ENCODE measurements around the gene PDZD4. TPM values are rescaled to one million over a fixed set of nuclear protein-coding genes. Genes with fewer than 3 reads are reported as not detected.

Gene PDZD4
- total and polyA plus RNA-seq, 2 experiments from 2014 or later: 0.50 to 5.8 TPM

DNA sequence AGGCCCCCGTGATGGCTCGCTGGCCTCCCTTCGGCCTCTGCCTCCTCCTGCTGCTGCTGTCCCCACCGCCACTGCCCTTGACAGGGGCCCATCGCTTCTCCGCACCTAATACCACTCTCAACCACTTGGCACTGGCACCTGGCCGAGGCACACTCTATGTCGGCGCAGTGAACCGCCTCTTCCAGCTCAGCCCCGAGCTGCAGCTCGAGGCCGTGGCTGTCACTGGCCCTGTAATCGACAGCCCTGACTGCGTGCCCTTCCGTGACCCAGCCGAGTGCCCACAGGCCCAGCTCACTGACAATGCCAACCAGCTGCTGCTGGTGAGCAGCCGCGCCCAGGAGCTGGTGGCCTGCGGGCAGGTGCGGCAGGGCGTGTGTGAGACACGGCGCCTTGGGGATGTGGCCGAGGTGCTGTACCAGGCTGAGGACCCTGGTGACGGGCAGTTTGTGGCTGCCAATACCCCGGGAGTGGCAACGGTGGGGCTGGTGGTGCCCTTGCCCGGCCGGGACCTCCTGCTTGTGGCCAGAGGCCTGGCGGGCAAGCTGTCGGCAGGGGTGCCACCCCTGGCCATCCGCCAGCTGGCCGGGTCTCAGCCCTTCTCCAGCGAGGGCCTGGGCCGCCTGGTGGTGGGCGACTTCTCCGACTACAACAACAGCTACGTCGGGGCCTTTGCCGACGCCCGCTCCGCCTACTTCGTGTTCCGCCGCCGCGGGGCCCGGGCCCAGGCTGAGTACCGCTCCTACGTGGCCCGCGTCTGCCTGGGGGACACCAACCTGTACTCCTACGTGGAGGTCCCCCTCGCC, 63.3 kb downstream of the PDZD4 start:
- H3K4me1 ChIP-seq (ENCODE audit: low read depth): peaks cover 5% of the 10 kb centered on the region
- TF ChIP-seq CTCF (IDR thresholded peaks at IDR 0.05; ENCODE audit: low read depth, low read length): no peak
- no peak overlapping the region for H3K27ac ChIP-seq
- no peaks in the 10 kb centered on the region for H3K36me3 ChIP-seq
- no peak for DNase-seq (ENCODE audit: low read depth in 1 of 2, low spot score in 1 of 2)
- no peaks in the 10 kb centered on the region for H3K27me3 ChIP-seq
- no peaks in the 10 kb centered on the region for H3K9me3 ChIP-seq (ENCODE audit: low read depth)
- H3K4me3 ChIP-seq: no peak overlapping the region

- peaks cover 5% of the 10 kb centered on the region for H3K4me1 ChIP-seq (ENCODE audit: low read depth)
- H3K9me3 ChIP-seq (ENCODE audit: low read depth): no peaks in the 10 kb centered on the region
- H3K4me3 ChIP-seq: no peak overlapping the region
- DNase-seq (ENCODE audit: low read depth in 1 of 2, low spot score in 1 of 2): peak; percentile 13 to 74
- no peak for TF ChIP-seq CTCF (IDR thresholded peaks at IDR 0.05; ENCODE audit: low read depth, low read length)
- H3K27ac ChIP-seq: no peak overlapping the region
- no peaks in the 10 kb centered on the region for H3K27me3 ChIP-seq
- no peaks in the 10 kb centered on the region for H3K36me3 ChIP-seq
These were observed 64.1 kb downstream of the PDZD4 start for GRCh38 chrX:153766098-153766817.

DNA sequence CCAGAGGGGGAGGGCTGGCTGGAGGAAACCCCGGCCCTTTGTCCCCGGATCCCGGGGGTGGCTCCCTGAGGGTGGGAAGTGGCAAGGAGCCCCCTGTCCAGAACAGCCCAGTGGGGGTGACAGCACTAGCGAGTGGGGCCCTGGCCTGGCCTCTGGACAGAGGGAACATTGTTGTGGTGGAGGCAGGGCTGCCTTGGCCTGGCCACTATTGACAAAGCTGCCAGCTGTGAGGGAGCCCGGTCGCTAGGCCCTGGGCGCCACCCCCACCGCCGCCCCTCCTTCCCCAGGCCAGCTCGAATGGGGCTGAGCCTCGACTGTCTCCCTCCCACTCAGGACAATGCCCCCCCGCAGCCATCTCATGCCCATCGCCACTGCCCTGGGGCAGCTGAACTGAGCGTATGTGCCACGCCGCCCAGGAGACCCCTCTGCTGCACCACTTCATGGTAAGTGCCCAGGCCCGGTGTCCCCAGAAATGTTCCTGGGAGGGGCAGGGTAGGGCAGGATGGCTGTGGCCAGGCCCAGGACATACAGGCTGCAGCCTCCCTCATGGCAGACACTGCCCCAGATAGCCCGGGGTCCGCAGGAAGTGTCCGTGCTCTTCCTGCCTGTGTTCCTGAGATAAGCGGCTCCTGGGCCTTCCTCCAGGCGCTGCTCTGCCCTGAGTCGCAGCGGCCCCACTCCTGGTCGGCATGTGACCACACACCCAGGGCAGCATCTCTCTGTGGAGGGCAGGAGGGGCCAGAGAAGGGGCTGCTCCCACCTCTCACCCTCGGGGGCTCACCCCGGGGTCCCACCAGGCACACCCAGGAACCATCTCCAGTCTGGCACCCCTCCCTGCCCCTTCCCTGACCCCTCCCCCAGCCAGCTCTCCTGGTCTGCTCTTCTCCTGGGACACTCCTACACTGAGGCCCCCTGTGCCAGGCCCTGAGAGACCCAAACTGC, 64.9 kb downstream of the PDZD4 start:
- no peak for TF ChIP-seq CTCF (IDR thresholded peaks at IDR 0.05; ENCODE audit: low read depth, low read length)
- H3K4me3 ChIP-seq: no peak overlapping the region
- no peak overlapping the region for H3K27ac ChIP-seq
- no peaks in the 10 kb centered on the region for H3K27me3 ChIP-seq
- peak in 1 of 2 donors; percentile 25 for DNase-seq (ENCODE audit: low read depth in 1 of 2, low spot score in 1 of 2)
- H3K4me1 ChIP-seq (ENCODE audit: low read depth): peaks cover 5% of the 10 kb centered on the region
- no peaks in the 10 kb centered on the region for H3K36me3 ChIP-seq
- no peaks in the 10 kb centered on the region for H3K9me3 ChIP-seq (ENCODE audit: low read depth)

DNA sequence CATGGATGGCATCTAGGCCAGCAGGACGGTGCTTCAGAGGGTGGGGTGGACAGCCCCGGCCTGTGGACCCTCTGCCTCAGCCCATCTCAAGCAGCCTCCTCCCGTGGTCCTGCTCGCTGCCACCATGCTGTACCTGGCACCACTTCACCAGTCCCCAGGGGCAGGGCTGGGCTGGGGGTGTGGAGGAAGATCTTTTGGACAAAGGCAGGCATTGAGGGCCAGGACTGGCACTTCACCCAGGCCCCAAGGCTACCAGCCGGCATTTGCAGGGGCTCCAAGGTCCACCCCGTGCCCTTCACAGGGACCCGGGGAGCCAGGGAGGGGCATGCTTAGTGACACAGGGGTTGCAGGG, 65.6 kb downstream of the PDZD4 start:
- no peak overlapping the region for H3K27ac ChIP-seq
- no peak for DNase-seq (ENCODE audit: low read depth in 1 of 2, low spot score in 1 of 2)
- no peak overlapping the region for H3K4me3 ChIP-seq
- no peaks in the 10 kb centered on the region for H3K9me3 ChIP-seq (ENCODE audit: low read depth)
- peaks cover 5% of the 10 kb centered on the region for H3K4me1 ChIP-seq (ENCODE audit: low read depth)
- H3K36me3 ChIP-seq: no peaks in the 10 kb centered on the region
- no peak for TF ChIP-seq CTCF (IDR thresholded peaks at IDR 0.05; ENCODE audit: low read depth, low read length)
- H3K27me3 ChIP-seq: no peaks in the 10 kb centered on the region

GRCh38 chrX:153763989-153764755, 66.2 kb downstream of the PDZD4 start, which contains the start of gene PLXNB3:
Gene PLXNB3 (plus strand): TSS chrX:153764249. CDS start chrX:153765536, 1,287 bp downstream.
- Histone ChIP-seq H3K4me3 (no peak within 1 kb of the TSS), H3K4me1 (ENCODE audit: low read depth) (peaks cover 5% of the 10 kb centered on the region), H3K27ac (no peak within 1 kb of the TSS), H3K9me3 (ENCODE audit: low read depth) (no peaks in the 10 kb centered on the region), H3K36me3 (no peaks in the 10 kb centered on the region), H3K27me3 (no peaks in the 10 kb centered on the region)
- TF ChIP-seq CTCF (IDR thresholded peaks at IDR 0.05; ENCODE audit: low read depth, low read length): peak; percentile 73
- DNase-seq (ENCODE audit: low read depth in 1 of 2, low spot score in 1 of 2): peak; percentile 70 to 71
